ENCODE measurements around the gene OR1F1.

DNA sequence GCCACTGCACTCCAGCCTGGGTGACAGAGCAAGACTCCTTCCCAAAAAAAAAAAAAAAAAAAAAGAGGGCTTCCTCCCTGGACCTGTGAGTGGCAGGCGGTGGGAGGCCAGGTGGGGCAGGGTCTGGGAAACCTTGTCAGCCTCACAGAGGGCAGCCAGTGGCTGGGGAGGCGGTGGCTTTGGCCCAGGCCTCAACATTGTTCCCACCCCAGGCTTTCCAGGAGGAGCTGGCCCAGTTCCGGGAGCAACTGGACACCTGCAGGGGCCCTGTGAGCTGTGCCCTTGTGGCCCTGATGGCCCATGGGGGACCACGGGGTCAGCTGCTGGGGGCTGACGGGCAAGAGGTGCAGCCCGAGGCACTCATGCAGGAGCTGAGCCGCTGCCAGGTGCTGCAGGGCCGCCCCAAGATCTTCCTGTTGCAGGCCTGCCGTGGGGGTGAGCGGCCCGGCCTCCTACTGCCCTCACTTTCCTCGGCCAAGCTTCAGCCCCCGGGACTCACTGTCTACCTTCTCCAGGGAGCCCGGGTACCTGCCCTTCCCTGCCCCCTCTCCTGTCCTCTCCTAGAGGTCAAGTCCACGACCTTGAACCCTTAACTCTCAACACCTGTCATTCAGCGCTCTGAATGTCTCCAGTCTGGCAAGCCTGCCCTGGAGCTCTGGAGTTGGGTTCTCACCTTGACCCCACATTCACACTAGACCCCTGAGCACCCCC, 40.8 kb upstream of the OR1F1 start:
- TF ChIP-seq, protein P1, sequence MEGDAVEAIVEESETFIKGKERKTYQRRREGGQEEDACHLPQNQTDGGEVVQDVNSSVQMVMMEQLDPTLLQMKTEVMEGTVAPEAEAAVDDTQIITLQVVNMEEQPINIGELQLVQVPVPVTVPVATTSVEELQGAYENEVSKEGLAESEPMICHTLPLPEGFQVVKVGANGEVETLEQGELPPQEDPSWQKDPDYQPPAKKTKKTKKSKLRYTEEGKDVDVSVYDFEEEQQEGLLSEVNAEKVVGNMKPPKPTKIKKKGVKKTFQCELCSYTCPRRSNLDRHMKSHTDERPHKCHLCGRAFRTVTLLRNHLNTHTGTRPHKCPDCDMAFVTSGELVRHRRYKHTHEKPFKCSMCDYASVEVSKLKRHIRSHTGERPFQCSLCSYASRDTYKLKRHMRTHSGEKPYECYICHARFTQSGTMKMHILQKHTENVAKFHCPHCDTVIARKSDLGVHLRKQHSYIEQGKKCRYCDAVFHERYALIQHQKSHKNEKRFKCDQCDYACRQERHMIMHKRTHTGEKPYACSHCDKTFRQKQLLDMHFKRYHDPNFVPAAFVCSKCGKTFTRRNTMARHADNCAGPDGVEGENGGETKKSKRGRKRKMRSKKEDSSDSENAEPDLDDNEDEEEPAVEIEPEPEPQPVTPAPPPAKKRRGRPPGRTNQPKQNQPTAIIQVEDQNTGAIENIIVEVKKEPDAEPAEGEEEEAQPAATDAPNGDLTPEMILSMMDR (IDR thresholded peaks at IDR 0.05; ENCODE audit: insufficient read depth, low read length, poor library complexity, severe bottlenecking), result no peak
- TF ChIP-seq EZH2phosphoT487 (conservative IDR thresholded peaks at IDR 0.05; ENCODE audit: low read length), result no peak

Data from SU-DHL-6 (cell line).